ENCODE results near the gene ARHGEF25.
A peak's percentile ranks its signal among the peaks of the same experiment; 100 is the strongest.

ARHGEF25 gene

DNA sequence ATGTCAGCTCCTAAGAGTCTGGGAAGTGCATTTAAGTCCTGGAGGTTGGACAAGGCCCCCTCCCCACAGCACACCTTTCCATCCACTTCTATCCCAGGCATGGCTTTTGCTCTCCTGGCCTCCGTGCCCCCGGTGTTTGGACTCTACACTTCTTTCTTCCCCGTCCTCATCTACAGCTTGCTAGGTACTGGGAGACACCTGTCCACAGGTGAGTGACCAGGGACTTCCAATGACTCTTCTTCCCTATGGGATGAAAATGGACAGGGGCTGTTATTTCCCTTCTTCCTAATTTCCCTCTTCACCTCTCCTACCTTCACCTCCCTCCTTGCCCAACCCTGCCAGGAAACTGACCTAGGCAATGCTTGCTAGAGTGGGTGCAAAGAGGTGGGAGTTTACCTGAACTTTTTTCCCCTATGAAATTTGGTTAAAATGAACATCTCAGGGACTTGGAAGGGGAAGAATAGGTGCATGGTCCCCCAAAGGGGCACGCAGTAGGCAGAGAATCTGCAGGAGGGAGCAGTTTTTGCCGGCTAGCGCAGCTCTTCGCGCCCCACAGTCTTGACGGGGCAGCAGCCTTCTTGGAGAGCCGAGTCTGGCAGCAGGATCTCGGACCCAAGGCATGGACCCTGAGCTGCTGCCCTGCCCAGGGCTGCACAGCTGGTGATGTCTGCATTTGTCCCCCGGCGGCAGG lies 9.2 kb downstream of the ARHGEF25 start:
- H2AFZ ChIP-seq (ENCODE audit: insufficient read depth, low read length, poor library complexity): no peak overlapping the region
- no peak for DNase-seq
- WGBS (ENCODE audit: extremely low coverage, insufficient coverage, insufficient read length): no CpG with 5 or more reads among the region's 13 CpGs
- no peak overlapping the region for H4K91ac ChIP-seq (ENCODE audit: low read depth, low read length)
- no peak overlapping the region for H3K4me2 ChIP-seq (ENCODE audit: low read length)
- no peak overlapping the region for H4K12ac ChIP-seq (ENCODE audit: low read depth, low read length)
- H2BK120ac ChIP-seq (ENCODE audit: insufficient read depth, low read length, poor library complexity): no peak overlapping the region
- no peak overlapping the region for H2BK5ac ChIP-seq (ENCODE audit: low read depth, low read length, poor library complexity)
- no peaks in the 10 kb centered on the region for H3K79me1 ChIP-seq (ENCODE audit: low read length)
- peaks cover 3% of the 10 kb centered on the region for H3K9me3 ChIP-seq (ENCODE audit: insufficient read depth, low read depth, low read length)
- H4K8ac ChIP-seq (ENCODE audit: low read depth, low read length): no peak overlapping the region
- no peak overlapping the region for H2AK5ac ChIP-seq (ENCODE audit: low read length)
- no peak overlapping the region for H3K18ac ChIP-seq (ENCODE audit: low read length)
- H3K36me3 ChIP-seq (ENCODE audit: control insufficient read depth in 1 of 2, insufficient read depth in 2 of 2, low read length in 2 of 2): peaks cover 0 to 4% of the 10 kb centered on the region in 2 experiments
- no peak overlapping the region for H3K23ac ChIP-seq (ENCODE audit: low read length)
- no peak overlapping the region for H3K9ac ChIP-seq (ENCODE audit: low read length)
- no peak overlapping the region for H2BK12ac ChIP-seq (ENCODE audit: low read length)
- no peak overlapping the region for H3K4me3 ChIP-seq (ENCODE audit: low read depth, low read length)
- H3K4me1 ChIP-seq (ENCODE audit: control insufficient read depth in 1 of 2, insufficient read depth in 2 of 2, low read length in 2 of 2): peaks cover 0 to 5% of the 10 kb centered on the region in 2 experiments
- H3K27me3 ChIP-seq (ENCODE audit: insufficient read depth, low read length): peaks cover 68% of the 10 kb centered on the region
- H3K27ac ChIP-seq (ENCODE audit: low read depth, low read length): no peak overlapping the region
- no peak overlapping the region for H3K4ac ChIP-seq (ENCODE audit: low read depth, low read length)
- H3K14ac ChIP-seq (ENCODE audit: low read length): no peak overlapping the region
- no peaks in the 10 kb centered on the region for H3K79me2 ChIP-seq (ENCODE audit: control insufficient read depth, insufficient read depth, low read length, poor library complexity)

DNA sequence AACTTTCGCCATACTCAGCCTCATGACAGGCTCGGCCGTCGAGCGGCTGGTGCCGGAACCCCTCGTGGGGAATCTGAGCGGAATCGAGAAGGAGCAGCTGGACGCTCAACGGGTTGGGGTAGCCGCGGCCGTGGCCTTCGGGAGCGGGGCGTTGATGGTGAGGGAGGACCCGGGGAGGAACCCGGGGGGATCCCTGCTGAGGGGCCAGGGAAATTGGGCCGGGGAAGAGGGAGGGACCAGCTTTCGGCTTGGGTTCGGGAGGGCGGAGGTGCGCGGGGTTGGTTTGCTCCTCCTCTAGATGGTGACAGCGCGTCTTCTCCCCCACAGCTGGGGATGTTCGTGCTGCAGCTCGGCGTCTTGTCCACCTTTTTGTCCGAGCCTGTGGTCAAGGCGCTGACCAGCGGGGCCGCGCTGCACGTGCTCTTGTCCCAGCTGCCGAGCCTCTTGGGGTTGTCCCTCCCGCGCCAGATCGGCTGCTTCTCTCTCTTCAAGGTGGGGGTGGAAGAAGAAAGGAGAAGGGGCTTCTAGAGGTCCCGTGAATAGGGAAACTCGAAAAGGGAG lies 9.8 kb downstream of the ARHGEF25 start:
- Histone ChIP-seq H3K14ac (ENCODE audit: low read length) (no peak overlapping the region), H3K4me3 (ENCODE audit: low read depth, low read length) (no peak overlapping the region), H4K12ac (ENCODE audit: low read depth, low read length) (no peak overlapping the region), H3K18ac (ENCODE audit: low read length) (no peak overlapping the region), H3K4me1 (ENCODE audit: control insufficient read depth in 1 of 2, insufficient read depth in 2 of 2, low read length in 2 of 2) (peaks cover 0 to 5% of the 10 kb centered on the region in 2 experiments), H3K79me1 (ENCODE audit: low read length) (no peaks in the 10 kb centered on the region), H3K79me2 (ENCODE audit: control insufficient read depth, insufficient read depth, low read length, poor library complexity) (no peaks in the 10 kb centered on the region), H3K4me2 (ENCODE audit: low read length) (peak overlapping the region; percentile 61), H2AK5ac (ENCODE audit: low read length) (no peak overlapping the region), H3K27ac (ENCODE audit: low read depth, low read length) (no peak overlapping the region), H2BK120ac (ENCODE audit: insufficient read depth, low read length, poor library complexity) (no peak overlapping the region), H2AFZ (ENCODE audit: insufficient read depth, low read length, poor library complexity) (no peak overlapping the region), H3K9me3 (ENCODE audit: insufficient read depth, low read depth, low read length) (no peaks in the 10 kb centered on the region), H2BK5ac (ENCODE audit: low read depth, low read length, poor library complexity) (no peak overlapping the region), H4K91ac (ENCODE audit: low read depth, low read length) (no peak overlapping the region), H4K8ac (ENCODE audit: low read depth, low read length) (no peak overlapping the region), H3K9ac (ENCODE audit: low read length) (no peak overlapping the region), H3K4ac (ENCODE audit: low read depth, low read length) (no peak overlapping the region), H2BK12ac (ENCODE audit: low read length) (no peak overlapping the region), H3K27me3 (ENCODE audit: insufficient read depth, low read length) (peaks cover 71% of the 10 kb centered on the region), H3K23ac (ENCODE audit: low read length) (no peak overlapping the region), H3K36me3 (ENCODE audit: control insufficient read depth in 1 of 2, insufficient read depth in 2 of 2, low read length in 2 of 2) (no peaks in the 10 kb centered on the region)
- no CpG with 5 or more reads among the region's 42 CpGs for WGBS (ENCODE audit: extremely low coverage, insufficient coverage, insufficient read length)
- DNase-seq: no peak

DNA sequence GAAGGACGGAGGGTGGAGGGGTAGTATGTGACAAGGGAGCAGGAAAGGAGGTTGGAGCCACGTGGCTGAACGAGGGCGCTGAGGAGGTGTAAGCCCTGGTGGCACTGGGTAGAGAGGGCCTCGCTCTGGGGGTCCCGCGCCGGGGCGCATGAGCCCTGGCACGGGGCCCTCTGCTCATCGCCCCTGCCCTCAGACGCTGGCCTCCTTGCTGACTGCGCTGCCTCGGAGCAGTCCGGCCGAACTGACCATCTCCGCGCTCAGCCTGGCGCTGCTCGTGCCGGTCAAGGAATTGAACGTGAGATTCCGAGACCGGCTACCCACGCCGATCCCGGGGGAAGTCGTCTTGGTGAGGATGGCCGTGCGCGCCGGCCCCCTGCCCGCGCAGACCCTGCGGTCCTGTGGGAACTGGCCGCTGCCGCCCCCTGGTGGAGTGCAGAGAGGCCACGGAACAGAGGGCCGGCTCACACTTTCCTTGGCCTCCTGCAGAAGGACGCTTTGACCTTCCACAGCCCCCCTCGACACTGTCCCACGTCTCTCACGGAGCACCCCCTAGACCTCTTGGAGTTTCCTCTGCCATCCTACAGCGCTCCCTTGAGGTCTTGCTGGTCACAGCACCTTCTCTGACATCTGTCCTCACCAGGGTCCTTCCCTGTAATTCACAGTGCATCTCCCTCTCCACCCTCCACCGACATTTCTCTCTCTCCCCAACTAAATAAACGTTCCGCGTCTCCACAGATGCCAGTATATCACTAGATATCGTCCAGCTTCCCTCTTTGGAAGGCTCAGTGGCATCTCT lies 10.5 kb downstream of the ARHGEF25 start:
- Histone ChIP-seq H2AK5ac (ENCODE audit: low read length) (no peak overlapping the region), H2BK120ac (ENCODE audit: insufficient read depth, low read length, poor library complexity) (no peak overlapping the region), H3K4me1 (ENCODE audit: control insufficient read depth in 1 of 2, insufficient read depth in 2 of 2, low read length in 2 of 2) (peaks cover 0 to 5% of the 10 kb centered on the region in 2 experiments), H3K9ac (ENCODE audit: low read length) (no peak overlapping the region), H3K4me2 (ENCODE audit: low read length) (peak overlapping the region; percentile 61), H3K36me3 (ENCODE audit: control insufficient read depth in 1 of 2, insufficient read depth in 2 of 2, low read length in 2 of 2) (no peaks in the 10 kb centered on the region), H3K27ac (ENCODE audit: low read depth, low read length) (no peak overlapping the region), H3K4ac (ENCODE audit: low read depth, low read length) (no peak overlapping the region), H4K8ac (ENCODE audit: low read depth, low read length) (no peak overlapping the region), H3K79me1 (ENCODE audit: low read length) (no peaks in the 10 kb centered on the region), H4K12ac (ENCODE audit: low read depth, low read length) (no peak overlapping the region), H3K23ac (ENCODE audit: low read length) (no peak overlapping the region), H3K79me2 (ENCODE audit: control insufficient read depth, insufficient read depth, low read length, poor library complexity) (no peaks in the 10 kb centered on the region), H3K14ac (ENCODE audit: low read length) (no peak overlapping the region), H3K9me3 (ENCODE audit: insufficient read depth, low read depth, low read length) (no peaks in the 10 kb centered on the region), H2AFZ (ENCODE audit: insufficient read depth, low read length, poor library complexity) (peak overlapping the region; percentile 11), H2BK12ac (ENCODE audit: low read length) (no peak overlapping the region), H3K18ac (ENCODE audit: low read length) (no peak overlapping the region), H3K4me3 (ENCODE audit: low read depth, low read length) (no peak overlapping the region), H4K91ac (ENCODE audit: low read depth, low read length) (no peak overlapping the region), H3K27me3 (ENCODE audit: insufficient read depth, low read length) (peaks cover 75% of the 10 kb centered on the region), H2BK5ac (ENCODE audit: low read depth, low read length, poor library complexity) (no peak overlapping the region)
- no CpG with 5 or more reads among the region's 49 CpGs for WGBS (ENCODE audit: extremely low coverage, insufficient coverage, insufficient read length)
- DNase-seq: peak; percentile 20 to 56

DNA sequence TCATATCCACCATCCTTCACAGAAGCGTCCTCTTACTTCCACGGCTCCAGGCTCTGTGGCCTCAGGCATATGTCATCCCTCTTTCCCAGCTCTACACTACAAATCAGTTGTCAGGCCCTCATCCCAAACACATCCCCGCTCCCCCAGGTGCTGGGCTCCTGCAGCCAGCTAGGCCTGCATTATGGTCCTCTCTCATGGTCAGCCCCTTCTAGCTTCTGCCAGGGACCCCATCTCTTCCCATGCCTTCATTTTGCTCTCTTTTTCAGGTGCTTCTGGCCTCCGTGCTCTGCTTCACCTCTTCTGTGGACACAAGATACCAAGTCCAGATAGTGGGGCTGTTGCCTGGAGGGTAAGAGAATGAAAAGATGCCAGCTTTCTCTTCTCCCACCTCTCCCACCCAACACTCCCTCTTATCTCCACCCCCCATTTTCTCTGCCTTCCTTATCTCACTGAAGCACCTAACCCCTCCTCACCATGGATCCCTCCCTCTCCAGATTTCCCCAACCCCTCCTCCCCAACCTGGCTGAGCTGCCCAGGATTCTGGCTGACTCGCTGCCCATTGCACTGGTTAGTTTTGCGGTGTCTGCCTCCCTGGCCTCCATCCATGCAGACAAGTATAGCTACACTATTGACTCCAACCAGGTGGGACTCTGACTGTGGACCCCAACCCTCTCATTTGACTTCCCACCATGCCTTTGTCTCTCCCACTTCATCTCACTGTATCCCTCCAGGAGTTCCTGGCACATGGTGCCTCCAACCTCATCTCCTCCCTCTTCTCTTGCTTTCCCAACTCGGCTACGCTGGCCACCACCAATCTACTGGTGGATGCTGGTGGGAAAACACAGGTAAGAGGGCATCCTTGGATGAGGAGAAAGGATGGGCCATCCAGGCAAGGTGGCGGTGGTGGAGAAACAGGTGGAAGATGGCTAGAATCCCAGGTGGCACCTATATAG lies 11.3 kb downstream of the ARHGEF25 start:
- Histone ChIP-seq H3K79me2 (ENCODE audit: control insufficient read depth, insufficient read depth, low read length, poor library complexity) (no peaks in the 10 kb centered on the region), H3K27me3 (ENCODE audit: insufficient read depth, low read length) (peaks cover 80% of the 10 kb centered on the region), H3K4me3 (ENCODE audit: low read depth, low read length) (no peak overlapping the region), H3K9ac (ENCODE audit: low read length) (no peak overlapping the region), H3K4me1 (ENCODE audit: control insufficient read depth in 1 of 2, insufficient read depth in 2 of 2, low read length in 2 of 2) (peaks cover 2 to 6% of the 10 kb centered on the region in 2 experiments), H3K23ac (ENCODE audit: low read length) (no peak overlapping the region), H3K14ac (ENCODE audit: low read length) (no peak overlapping the region), H2BK5ac (ENCODE audit: low read depth, low read length, poor library complexity) (no peak overlapping the region), H3K27ac (ENCODE audit: low read depth, low read length) (no peak overlapping the region), H3K9me3 (ENCODE audit: insufficient read depth, low read depth, low read length) (peaks cover 2% of the 10 kb centered on the region), H3K4me2 (ENCODE audit: low read length) (no peak overlapping the region), H2BK12ac (ENCODE audit: low read length) (no peak overlapping the region), H3K36me3 (ENCODE audit: control insufficient read depth in 1 of 2, insufficient read depth in 2 of 2, low read length in 2 of 2) (no peaks in the 10 kb centered on the region), H4K12ac (ENCODE audit: low read depth, low read length) (no peak overlapping the region), H2BK120ac (ENCODE audit: insufficient read depth, low read length, poor library complexity) (no peak overlapping the region), H2AFZ (ENCODE audit: insufficient read depth, low read length, poor library complexity) (no peak overlapping the region), H4K8ac (ENCODE audit: low read depth, low read length) (no peak overlapping the region), H3K79me1 (ENCODE audit: low read length) (no peaks in the 10 kb centered on the region), H3K18ac (ENCODE audit: low read length) (no peak overlapping the region), H3K4ac (ENCODE audit: low read depth, low read length) (no peak overlapping the region), H4K91ac (ENCODE audit: low read depth, low read length) (no peak overlapping the region), H2AK5ac (ENCODE audit: low read length) (no peak overlapping the region)
- no CpG with 5 or more reads among the region's 9 CpGs for WGBS (ENCODE audit: extremely low coverage, insufficient coverage, insufficient read length)
- DNase-seq: no peak
